IPS-11a (cell line): ENCODE data around the gene POLR1E.
"Not testable (repeated sequence)": the region's sequence is repeated elsewhere in the genome, so short reads cannot be mapped to it uniquely, and the experiment has no call there.

Source experiments
- H3K4me3 ChIP-seq: one replicate; pipeline ENCODE4 v1.5.1; 2013; ENCODE audit warnings: low read depth, low read length, control low read depth

Gene POLR1E

GRCh38 chr9:37464426-37465248 lies 21.1 kb upstream of the POLR1E start:
- H3K4me3 ChIP-seq: peak overlapping the region; percentile 91

- H3K4me3 ChIP-seq: peak within 1 kb of the TSS; percentile 91
Observed at GRCh38 chr9:37465249-37466036, 20.3 kb upstream of the POLR1E start, which contains the start of gene ZBTB5. Gene ZBTB5, minus strand, starts transcription at chr9:37465450. Its CDS starts 22,899 bp downstream, at chr9:37442551.

GRCh38 chr9:37466037-37466709 lies 19.6 kb upstream of the POLR1E start:
- H3K4me3 ChIP-seq: peak overlapping the region; percentile 63

- not testable (repeated sequence) for H3K4me3 ChIP-seq
Observed at GRCh38 chr9:37467530-37467929, 18.2 kb upstream of the POLR1E start.

GRCh38 chr9:37468620-37469019 lies 17.1 kb upstream of the POLR1E start:
- H3K4me3 ChIP-seq: no peak overlapping the region

- H3K4me3 ChIP-seq: no peak overlapping the region
Observed at GRCh38 chr9:37471942-37472684, 13.6 kb upstream of the POLR1E start.

- H3K4me3 ChIP-seq: not testable (repeated sequence)
Observed at GRCh38 chr9:37473982-37474381, 11.8 kb upstream of the POLR1E start.

GRCh38 chr9:37474438-37474837 lies 11.3 kb upstream of the POLR1E start:
- H3K4me3 ChIP-seq: no peak overlapping the region

- H3K4me3 ChIP-seq: no peak overlapping the region
Observed at GRCh38 chr9:37476930-37477329, 8.8 kb upstream of the POLR1E start.

- H3K4me3 ChIP-seq: not testable (repeated sequence)
Observed at GRCh38 chr9:37477443-37477842, 8.3 kb upstream of the POLR1E start.

- not testable (repeated sequence) for H3K4me3 ChIP-seq
Observed at GRCh38 chr9:37477987-37478619, 7.6 kb upstream of the POLR1E start.

- H3K4me3 ChIP-seq: no peak overlapping the region
Observed at GRCh38 chr9:37480759-37481158, 5.0 kb upstream of the POLR1E start.

- H3K4me3 ChIP-seq: peak overlapping the region; percentile 86
Observed at GRCh38 chr9:37486256-37486615, 488 bp downstream of the POLR1E start.

- peak overlapping the region; percentile 86 for H3K4me3 ChIP-seq
Observed at GRCh38 chr9:37486616-37487548, 1.1 kb downstream of the POLR1E start.

GRCh38 chr9:37491939-37492338 lies 6.2 kb downstream of the POLR1E start:
- H3K4me3 ChIP-seq: no peak overlapping the region

- H3K4me3 ChIP-seq: no peak overlapping the region
Observed at GRCh38 chr9:37495571-37495970, 9.8 kb downstream of the POLR1E start.

- no peak overlapping the region for H3K4me3 ChIP-seq
Observed at GRCh38 chr9:37496020-37496419, 10.3 kb downstream of the POLR1E start.

GRCh38 chr9:37497320-37497719 lies 11.6 kb downstream of the POLR1E start:
- no peak overlapping the region for H3K4me3 ChIP-seq

GRCh38 chr9:37498457-37498856 lies 12.7 kb downstream of the POLR1E start:
- no peak overlapping the region for H3K4me3 ChIP-seq
